H1 (cell line): ENCODE results near the gene USP13. TPM values are rescaled to one million over a fixed set of nuclear protein-coding genes. Genes with fewer than 3 reads are reported as not detected.

Experiments
- ATF2 ChIP-seq: IDR thresholded peaks from 2 replicates; pipeline ENCODE4 v1.6.1; 2012; ENCODE audit warnings: low read length, inconsistent platforms
- CHD7 ChIP-seq: fragments of 300-600 bp; sonication (generic); IDR thresholded peaks from 2 replicates; pipeline ENCODE4 v1.7.1; 2012; ENCODE audit warnings: low read length, moderate library complexity, mild to moderate bottlenecking, inconsistent platforms; ENCODE audit not compliant: insufficient replicate concordance
- EGR1 ChIP-seq: IDR thresholded peaks from 2 replicates; pipeline ENCODE4 v1.6.1; 2011; ENCODE audit warnings: low read depth, low read length, borderline replicate concordance
- EP300 ChIP-seq, 2 experiments: IDR thresholded peaks; 1 replicate in 1 of 2; 2 replicates in 1 of 2; pipeline ENCODE4 v1.6.1; 2011 to 2012; ENCODE audit warnings: low read depth in 2 of 2, low read length in 2 of 2, mild to moderate bottlenecking in 2 of 2, borderline replicate concordance in 1 of 2, inconsistent platforms in 1 of 2, moderate library complexity in 1 of 2
- JUN ChIP-seq: IDR thresholded peaks from 2 replicates; pipeline ENCODE4 v1.6.1; 2011; ENCODE audit warnings: low read depth, mild to moderate bottlenecking, improper control_type of control experiment, low read length
- KDM1A ChIP-seq: fragments of 200-600, 300-600 bp; sonication (generic); IDR thresholded peaks from 2 replicates; pipeline ENCODE4 v1.7.1; 2016; ENCODE audit warnings: mild to moderate bottlenecking, low read length, borderline replicate concordance
- POLR2A ChIP-seq, 2 experiments: IDR thresholded peaks; 1 replicate in 1 of 2; 2 replicates in 1 of 2; pipeline ENCODE4 v1.6.1; 2011; ENCODE audit warnings: low read depth in 2 of 2, low read length in 2 of 2, mild to moderate bottlenecking in 2 of 2; ENCODE audit errors: control extremely low read depth in 1 of 2
- POLR2AphosphoS5 ChIP-seq: IDR thresholded peaks from 2 replicates; pipeline ENCODE4 v1.6.1; 2011; ENCODE audit warnings: low read depth, low read length
- TAF7 ChIP-seq: optimal IDR thresholded peaks from 2 replicates; pipeline ENCODE3; 2011; ENCODE audit warnings: low read depth, mild to moderate bottlenecking, inconsistent platforms, low read length, moderate library complexity, borderline replicate concordance
- YY1 ChIP-seq: IDR thresholded peaks from 2 replicates; pipeline ENCODE4 v1.6.1; 2011; ENCODE audit warnings: low read depth, mild to moderate bottlenecking, low read length
- polyA plus RNA-seq, 7 experiments: library from polyadenylated mRNA; depleted of rRNA in 3 of 7; stranded (reverse) in 5 of 7; unstranded in 2 of 7; fragments of >200 nt in 5 of 7; fragments of 200-250 nt in 2 of 7; gene quantifications; 1 replicate in 5 of 7; 2 replicates in 1 of 7; 4 replicates in 1 of 7; pipeline versions ENCODE4 v1.2.1 to v1.2.3, GENCODE V29; 2011 to 2013; ENCODE audit warnings: missing spikeins in 2 of 7, mixed read lengths in 2 of 7
- total RNA-seq: library from RNA; stranded (reverse); fragmentation: NEBNext Ultra II Directional; extraction: Animal tissue kit (Norgen Biotek cat#: 25700); gene quantifications from 2 replicates; pipeline ENCODE4 v1.2.1, GENCODE V29; 2021

Gene USP13
- total and polyA plus RNA-seq, 2 of the 8 experiments (the other 6 are each of a cell fraction or from before 2014, with no cell fraction given) = 7.9 to 25.9 TPM

GRCh38 chr3:179676081-179676480 lies 23.2 kb downstream of the USP13 start (continued):
- TF ChIP-seq CHD7 (no peak), POLR2A (IDR thresholded peaks at IDR 0.05; ENCODE audit: control extremely low read depth in 1 of 2, low read depth in 2 of 2, low read length in 2 of 2) (no peak), KDM1A (no peak), ATF2 (no peak), POLR2AphosphoS5 (no peak), EP300 (IDR thresholded peaks at IDR 0.05; ENCODE audit: borderline replicate concordance in 1 of 2, low read depth in 2 of 2, low read length in 2 of 2) (no peak), YY1 (no peak), EGR1 (no peak), TAF7 (no peak), JUN (no peak)
